Upper lobe of left lung (tissue), 4 donors: Measurements from ENCODE around the gene PRKCQ.

Experiments used
- EP300 ChIP-seq, 4 donors: sonication (generic); formaldehyde crosslinking; IDR thresholded peaks; one replicate each; pipeline ENCODE4 v1.5.1; 2017; ENCODE audit warnings: antibody characterized with exemption in 4 of 4, control low read depth in 2 of 4
- POLR2A ChIP-seq, 4 donors: fragments of 450-650 bp; IDR thresholded peaks; one replicate each; pipeline ENCODE4 v1.5.1; 2016 to 2017; ENCODE audit warnings: antibody characterized with exemption in 4 of 4, mild to moderate bottlenecking in 2 of 4
- POLR2AphosphoS5 ChIP-seq, 2 donors: sonication (generic); formaldehyde crosslinking; IDR thresholded peaks; one replicate each; pipeline ENCODE4 v1.5.1; 2017; ENCODE audit warnings: antibody characterized with exemption in 2 of 2
- TF ChIP-seq, protein P1 (sequence below), 6 experiments: fragments of 450-650 bp in 4 of 6; fragments of 200-600 bp in 2 of 6; sonication (generic) in 2 of 6; IDR thresholded peaks; one replicate each; pipeline ENCODE4 v1.5.1; 2016 to 2019; ENCODE audit warnings: antibody characterized with exemption in 6 of 6

GRCh38 chr10:6567884-6568283 lies 12.2 kb downstream of the PRKCQ start:
- TF ChIP-seq, protein P1, sequence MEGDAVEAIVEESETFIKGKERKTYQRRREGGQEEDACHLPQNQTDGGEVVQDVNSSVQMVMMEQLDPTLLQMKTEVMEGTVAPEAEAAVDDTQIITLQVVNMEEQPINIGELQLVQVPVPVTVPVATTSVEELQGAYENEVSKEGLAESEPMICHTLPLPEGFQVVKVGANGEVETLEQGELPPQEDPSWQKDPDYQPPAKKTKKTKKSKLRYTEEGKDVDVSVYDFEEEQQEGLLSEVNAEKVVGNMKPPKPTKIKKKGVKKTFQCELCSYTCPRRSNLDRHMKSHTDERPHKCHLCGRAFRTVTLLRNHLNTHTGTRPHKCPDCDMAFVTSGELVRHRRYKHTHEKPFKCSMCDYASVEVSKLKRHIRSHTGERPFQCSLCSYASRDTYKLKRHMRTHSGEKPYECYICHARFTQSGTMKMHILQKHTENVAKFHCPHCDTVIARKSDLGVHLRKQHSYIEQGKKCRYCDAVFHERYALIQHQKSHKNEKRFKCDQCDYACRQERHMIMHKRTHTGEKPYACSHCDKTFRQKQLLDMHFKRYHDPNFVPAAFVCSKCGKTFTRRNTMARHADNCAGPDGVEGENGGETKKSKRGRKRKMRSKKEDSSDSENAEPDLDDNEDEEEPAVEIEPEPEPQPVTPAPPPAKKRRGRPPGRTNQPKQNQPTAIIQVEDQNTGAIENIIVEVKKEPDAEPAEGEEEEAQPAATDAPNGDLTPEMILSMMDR (IDR thresholded peaks at IDR 0.05): no peak
- no peak for TF ChIP-seq POLR2AphosphoS5 (IDR thresholded peaks at IDR 0.05)
- TF ChIP-seq POLR2A (IDR thresholded peaks at IDR 0.05): no peak
- no peak for TF ChIP-seq EP300 (IDR thresholded peaks at IDR 0.05)
